HEK293 (cell line): ENCODE data around the gene FAM228B.
A peak's percentile ranks its signal among the peaks of the same experiment; 100 is the strongest.

Experiments
- KLF1 ChIP-seq: fragments of 450-650 bp; formaldehyde crosslinking; IDR thresholded peaks from 2 replicates; pipeline ENCODE4 v1.5.1; 2016; ENCODE audit warnings: missing biosample characterization, missing genetic modification characterization
- KLF10 ChIP-seq: fragments of 450-650 bp; IDR thresholded peaks from 2 replicates; pipeline ENCODE4 v1.5.1; 2018; ENCODE audit warnings: missing biosample characterization, mild to moderate bottlenecking, missing genetic modification characterization
- KLF16 ChIP-seq: fragments of 450-650 bp; formaldehyde crosslinking; IDR thresholded peaks from 2 replicates; pipeline ENCODE4 v1.5.1; 2017; ENCODE audit warnings: missing biosample characterization, missing genetic modification characterization
- KLF7 ChIP-seq: fragments of 450-650 bp; formaldehyde crosslinking; IDR thresholded peaks from 2 replicates; pipeline ENCODE4 v1.5.1; 2016; ENCODE audit warnings: missing biosample characterization, missing genetic modification characterization, borderline replicate concordance
- KLF9 ChIP-seq: fragments of 450-650 bp; formaldehyde crosslinking; IDR thresholded peaks from 2 replicates; pipeline ENCODE4 v1.5.1; 2016; ENCODE audit warnings: missing biosample characterization, missing genetic modification characterization, low read depth
- SP2 ChIP-seq: fragments of 450-650 bp; formaldehyde crosslinking; IDR thresholded peaks from 2 replicates; pipeline ENCODE4 v1.5.1; 2016; ENCODE audit warnings: missing biosample characterization, missing genetic modification characterization
- TRIM28 ChIP-seq: IDR thresholded peaks from 2 replicates; pipeline ENCODE4 v1.6.1; 2011; ENCODE audit warnings: low read length, control low read depth, borderline replicate concordance
- ZEB2 ChIP-seq: fragments of 450-650 bp; formaldehyde crosslinking; IDR thresholded peaks from 2 replicates; pipeline ENCODE4 v1.5.1; 2016; ENCODE audit warnings: missing biosample characterization, missing genetic modification characterization
- ZNF112 ChIP-seq: fragments of 450-650 bp; formaldehyde crosslinking; IDR thresholded peaks from 2 replicates; pipeline ENCODE4 v1.5.0; 2017; ENCODE audit warnings: missing biosample characterization, missing genetic modification characterization
- ZNF157 ChIP-seq: fragments of 450-650 bp; formaldehyde crosslinking; IDR thresholded peaks from 2 replicates; pipeline ENCODE4 v1.5.1; 2016; ENCODE audit warnings: missing biosample characterization, missing genetic modification characterization
- ZNF214 ChIP-seq: fragments of 450-650 bp; formaldehyde crosslinking; IDR thresholded peaks from 2 replicates; pipeline ENCODE4 v1.5.1; 2017; ENCODE audit warnings: missing biosample characterization, mild to moderate bottlenecking, missing genetic modification characterization, borderline replicate concordance
- ZNF324 ChIP-seq: fragments of 450-650 bp; formaldehyde crosslinking; IDR thresholded peaks from 2 replicates; pipeline ENCODE4 v1.5.1; 2016; ENCODE audit warnings: missing biosample characterization, missing genetic modification characterization
- ZNF350 ChIP-seq: fragments of 450-650 bp; formaldehyde crosslinking; IDR thresholded peaks from 2 replicates; pipeline ENCODE4 v1.5.0; 2017; ENCODE audit warnings: missing biosample characterization, mild to moderate bottlenecking, missing genetic modification characterization
- ZNF404 ChIP-seq: fragments of 450-650 bp; formaldehyde crosslinking; IDR thresholded peaks from 2 replicates; pipeline ENCODE4 v1.5.1; 2017; ENCODE audit warnings: missing biosample characterization, missing genetic modification characterization
- ZNF514 ChIP-seq: fragments of 450-650 bp; formaldehyde crosslinking; IDR thresholded peaks from 2 replicates; pipeline ENCODE4 v1.5.1; 2016; ENCODE audit warnings: missing biosample characterization, missing genetic modification characterization
- ZNF654 ChIP-seq: fragments of 450-650 bp; formaldehyde crosslinking; IDR thresholded peaks from 2 replicates; pipeline ENCODE4 v1.5.1; 2016; ENCODE audit warnings: low read depth, missing biosample characterization, missing genetic modification characterization
- ZNF830 ChIP-seq: fragments of 450-650 bp; IDR thresholded peaks from 2 replicates; pipeline ENCODE4 v1.5.0; 2018; ENCODE audit warnings: missing biosample characterization, missing genetic modification characterization, low read depth, mild to moderate bottlenecking, moderate library complexity
- ZNF843 ChIP-seq: fragments of 450-650 bp; formaldehyde crosslinking; IDR thresholded peaks from 2 replicates; pipeline ENCODE4 v1.5.1; 2016; ENCODE audit warnings: missing biosample characterization, missing genetic modification characterization
- TF ChIP-seq, protein P1 (sequence below): fragments of 450-650 bp; formaldehyde crosslinking; IDR thresholded peaks from 2 replicates; pipeline ENCODE4 v1.5.1; 2016; ENCODE audit warnings: missing biosample characterization, missing genetic modification characterization
- TF ChIP-seq, protein P2 (sequence below): fragments of 450-650 bp; formaldehyde crosslinking; IDR thresholded peaks from 2 replicates; pipeline ENCODE4 v1.5.1; 2016; ENCODE audit warnings: missing biosample characterization, missing genetic modification characterization
- TF ChIP-seq, protein P3 (sequence below): fragments of 450-650 bp; formaldehyde crosslinking; conservative IDR thresholded peaks from 2 replicates; pipeline ENCODE4 v1.5.1; 2016; ENCODE audit warnings: low read depth, missing biosample characterization, missing genetic modification characterization
- TF ChIP-seq, protein P4 (sequence below): fragments of 450-650 bp; formaldehyde crosslinking; IDR thresholded peaks from 2 replicates; pipeline ENCODE4 v1.5.1; 2016; ENCODE audit warnings: missing biosample characterization, missing genetic modification characterization
- TF ChIP-seq, protein P5 (sequence below): fragments of 450-650 bp; formaldehyde crosslinking; IDR thresholded peaks from 2 replicates; pipeline ENCODE4 v1.5.1; 2016; ENCODE audit warnings: missing biosample characterization, missing genetic modification characterization, borderline replicate concordance

The FAM228B gene

DNA sequence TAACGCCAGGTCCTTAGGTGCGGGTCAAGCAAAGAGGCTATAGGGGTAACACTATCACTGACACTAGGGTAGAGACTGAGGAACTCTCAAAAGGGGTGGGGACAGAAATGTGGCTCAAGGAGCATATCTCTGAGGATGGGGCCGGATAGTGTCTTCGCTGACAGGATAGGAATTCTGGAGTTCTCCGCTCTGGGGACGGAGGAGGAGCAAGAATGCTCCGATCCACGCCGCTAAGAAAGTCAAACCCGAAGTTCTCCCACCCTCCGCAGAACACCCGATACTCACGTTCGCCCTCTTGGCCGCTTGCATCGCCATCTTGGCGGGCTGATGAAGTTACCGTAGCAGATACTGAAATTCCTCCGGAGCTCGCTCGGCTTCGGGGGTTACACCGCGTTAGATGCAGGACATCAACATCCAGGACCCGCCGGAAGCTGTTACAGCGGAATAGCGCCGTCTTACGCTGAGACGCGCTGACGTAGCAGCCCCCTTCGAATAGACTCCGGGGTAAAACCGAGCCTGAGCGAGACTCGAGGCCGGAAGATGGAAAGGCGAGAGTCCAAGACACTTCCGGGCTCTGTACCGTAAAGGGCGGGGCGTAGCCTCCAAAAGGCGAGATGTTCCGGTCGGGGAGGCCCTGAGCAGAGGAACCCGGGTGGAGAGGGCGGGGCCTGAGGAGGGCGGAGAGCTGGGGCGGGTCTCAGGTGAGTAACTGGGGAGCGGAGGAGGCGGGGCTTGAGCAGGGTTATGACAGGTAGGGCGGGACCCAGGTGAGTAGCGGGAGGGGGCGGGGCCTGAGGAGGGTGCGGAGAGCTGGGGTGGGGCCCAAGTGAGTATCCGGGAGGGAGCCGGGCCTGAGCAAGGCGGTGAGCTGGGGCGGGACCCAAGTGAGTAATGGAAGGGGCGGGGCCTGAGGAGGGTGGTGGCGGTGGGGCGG lies 47.1 kb upstream of the FAM228B start, which contains the start of gene SF3B6 (continued):
- TF ChIP-seq SP2 (tag by site-specific recombination), result peak; percentile 90
- peak; percentile 89 for TF ChIP-seq ZEB2 (tag by site-specific recombination)
- TF ChIP-seq, protein P1, sequence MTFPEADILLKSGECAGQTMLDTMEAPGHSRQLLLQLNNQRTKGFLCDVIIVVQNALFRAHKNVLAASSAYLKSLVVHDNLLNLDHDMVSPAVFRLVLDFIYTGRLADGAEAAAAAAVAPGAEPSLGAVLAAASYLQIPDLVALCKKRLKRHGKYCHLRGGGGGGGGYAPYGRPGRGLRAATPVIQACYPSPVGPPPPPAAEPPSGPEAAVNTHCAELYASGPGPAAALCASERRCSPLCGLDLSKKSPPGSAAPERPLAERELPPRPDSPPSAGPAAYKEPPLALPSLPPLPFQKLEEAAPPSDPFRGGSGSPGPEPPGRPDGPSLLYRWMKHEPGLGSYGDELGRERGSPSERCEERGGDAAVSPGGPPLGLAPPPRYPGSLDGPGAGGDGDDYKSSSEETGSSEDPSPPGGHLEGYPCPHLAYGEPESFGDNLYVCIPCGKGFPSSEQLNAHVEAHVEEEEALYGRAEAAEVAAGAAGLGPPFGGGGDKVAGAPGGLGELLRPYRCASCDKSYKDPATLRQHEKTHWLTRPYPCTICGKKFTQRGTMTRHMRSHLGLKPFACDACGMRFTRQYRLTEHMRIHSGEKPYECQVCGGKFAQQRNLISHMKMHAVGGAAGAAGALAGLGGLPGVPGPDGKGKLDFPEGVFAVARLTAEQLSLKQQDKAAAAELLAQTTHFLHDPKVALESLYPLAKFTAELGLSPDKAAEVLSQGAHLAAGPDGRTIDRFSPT (tag by site-specific recombination), result no peak
- peak; percentile 74 for TF ChIP-seq ZNF843 (tag by site-specific recombination)
- TF ChIP-seq KLF7 (tag by site-specific recombination), result peak; percentile 65; the same call in 1 of the 2 replicates
- TF ChIP-seq KLF9 (tag by site-specific recombination), result peak; percentile 83
- TF ChIP-seq ZNF514, result no peak
- TF ChIP-seq ZNF112 (tag by site-specific recombination), result no peak
- peak; percentile 56; the same call in 1 of the 2 replicates for TF ChIP-seq KLF10 (tag by site-specific recombination)
- peak; percentile 80 for TF ChIP-seq ZNF324 (tag by site-specific recombination)
- no peak for TF ChIP-seq ZNF830 (tag by site-specific recombination)
- TF ChIP-seq, protein P2, sequence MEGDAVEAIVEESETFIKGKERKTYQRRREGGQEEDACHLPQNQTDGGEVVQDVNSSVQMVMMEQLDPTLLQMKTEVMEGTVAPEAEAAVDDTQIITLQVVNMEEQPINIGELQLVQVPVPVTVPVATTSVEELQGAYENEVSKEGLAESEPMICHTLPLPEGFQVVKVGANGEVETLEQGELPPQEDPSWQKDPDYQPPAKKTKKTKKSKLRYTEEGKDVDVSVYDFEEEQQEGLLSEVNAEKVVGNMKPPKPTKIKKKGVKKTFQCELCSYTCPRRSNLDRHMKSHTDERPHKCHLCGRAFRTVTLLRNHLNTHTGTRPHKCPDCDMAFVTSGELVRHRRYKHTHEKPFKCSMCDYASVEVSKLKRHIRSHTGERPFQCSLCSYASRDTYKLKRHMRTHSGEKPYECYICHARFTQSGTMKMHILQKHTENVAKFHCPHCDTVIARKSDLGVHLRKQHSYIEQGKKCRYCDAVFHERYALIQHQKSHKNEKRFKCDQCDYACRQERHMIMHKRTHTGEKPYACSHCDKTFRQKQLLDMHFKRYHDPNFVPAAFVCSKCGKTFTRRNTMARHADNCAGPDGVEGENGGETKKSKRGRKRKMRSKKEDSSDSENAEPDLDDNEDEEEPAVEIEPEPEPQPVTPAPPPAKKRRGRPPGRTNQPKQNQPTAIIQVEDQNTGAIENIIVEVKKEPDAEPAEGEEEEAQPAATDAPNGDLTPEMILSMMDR (tag by site-specific recombination), result 0 out of 2 replicates have a peak, but pooled peaks have one; percentile 32
- TF ChIP-seq ZNF404, result no peak
- no peak for TF ChIP-seq ZNF157 (tag by site-specific recombination)
- TF ChIP-seq, protein P3, sequence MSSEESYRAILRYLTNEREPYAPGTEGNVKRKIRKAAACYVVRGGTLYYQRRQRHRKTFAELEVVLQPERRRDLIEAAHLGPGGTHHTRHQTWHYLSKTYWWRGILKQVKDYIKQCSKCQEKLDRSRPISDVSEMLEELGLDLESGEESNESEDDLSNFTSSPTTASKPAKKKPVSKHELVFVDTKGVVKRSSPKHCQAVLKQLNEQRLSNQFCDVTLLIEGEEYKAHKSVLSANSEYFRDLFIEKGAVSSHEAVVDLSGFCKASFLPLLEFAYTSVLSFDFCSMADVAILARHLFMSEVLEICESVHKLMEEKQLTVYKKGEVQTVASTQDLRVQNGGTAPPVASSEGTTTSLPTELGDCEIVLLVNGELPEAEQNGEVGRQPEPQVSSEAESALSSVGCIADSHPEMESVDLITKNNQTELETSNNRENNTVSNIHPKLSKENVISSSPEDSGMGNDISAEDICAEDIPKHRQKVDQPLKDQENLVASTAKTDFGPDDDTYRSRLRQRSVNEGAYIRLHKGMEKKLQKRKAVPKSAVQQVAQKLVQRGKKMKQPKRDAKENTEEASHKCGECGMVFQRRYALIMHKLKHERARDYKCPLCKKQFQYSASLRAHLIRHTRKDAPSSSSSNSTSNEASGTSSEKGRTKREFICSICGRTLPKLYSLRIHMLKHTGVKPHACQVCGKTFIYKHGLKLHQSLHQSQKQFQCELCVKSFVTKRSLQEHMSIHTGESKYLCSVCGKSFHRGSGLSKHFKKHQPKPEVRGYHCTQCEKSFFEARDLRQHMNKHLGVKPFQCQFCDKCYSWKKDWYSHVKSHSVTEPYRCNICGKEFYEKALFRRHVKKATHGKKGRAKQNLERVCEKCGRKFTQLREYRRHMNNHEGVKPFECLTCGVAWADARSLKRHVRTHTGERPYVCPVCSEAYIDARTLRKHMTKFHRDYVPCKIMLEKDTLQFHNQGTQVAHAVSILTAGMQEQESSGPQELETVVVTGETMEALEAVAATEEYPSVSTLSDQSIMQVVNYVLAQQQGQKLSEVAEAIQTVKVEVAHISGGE (tag by site-specific recombination), result peak; percentile 99
- TF ChIP-seq, protein P4, sequence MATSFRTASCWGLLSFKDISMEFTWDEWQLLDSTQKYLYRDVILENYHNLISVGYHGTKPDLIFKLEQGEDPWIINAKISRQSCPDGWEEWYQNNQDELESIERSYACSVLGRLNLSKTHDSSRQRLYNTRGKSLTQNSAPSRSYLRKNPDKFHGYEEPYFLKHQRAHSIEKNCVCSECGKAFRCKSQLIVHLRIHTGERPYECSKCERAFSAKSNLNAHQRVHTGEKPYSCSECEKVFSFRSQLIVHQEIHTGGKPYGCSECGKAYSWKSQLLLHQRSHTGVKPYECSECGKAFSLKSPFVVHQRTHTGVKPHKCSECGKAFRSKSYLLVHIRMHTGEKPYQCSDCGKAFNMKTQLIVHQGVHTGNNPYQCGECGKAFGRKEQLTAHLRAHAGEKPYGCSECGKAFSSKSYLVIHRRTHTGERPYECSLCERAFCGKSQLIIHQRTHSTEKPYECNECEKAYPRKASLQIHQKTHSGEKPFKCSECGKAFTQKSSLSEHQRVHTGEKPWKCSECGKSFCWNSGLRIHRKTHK (tag by site-specific recombination), result no peak
- no peak for TF ChIP-seq ZNF654 (tag by site-specific recombination)
- no peak for TF ChIP-seq ZNF214 (tag by site-specific recombination)
- TF ChIP-seq, protein P5, sequence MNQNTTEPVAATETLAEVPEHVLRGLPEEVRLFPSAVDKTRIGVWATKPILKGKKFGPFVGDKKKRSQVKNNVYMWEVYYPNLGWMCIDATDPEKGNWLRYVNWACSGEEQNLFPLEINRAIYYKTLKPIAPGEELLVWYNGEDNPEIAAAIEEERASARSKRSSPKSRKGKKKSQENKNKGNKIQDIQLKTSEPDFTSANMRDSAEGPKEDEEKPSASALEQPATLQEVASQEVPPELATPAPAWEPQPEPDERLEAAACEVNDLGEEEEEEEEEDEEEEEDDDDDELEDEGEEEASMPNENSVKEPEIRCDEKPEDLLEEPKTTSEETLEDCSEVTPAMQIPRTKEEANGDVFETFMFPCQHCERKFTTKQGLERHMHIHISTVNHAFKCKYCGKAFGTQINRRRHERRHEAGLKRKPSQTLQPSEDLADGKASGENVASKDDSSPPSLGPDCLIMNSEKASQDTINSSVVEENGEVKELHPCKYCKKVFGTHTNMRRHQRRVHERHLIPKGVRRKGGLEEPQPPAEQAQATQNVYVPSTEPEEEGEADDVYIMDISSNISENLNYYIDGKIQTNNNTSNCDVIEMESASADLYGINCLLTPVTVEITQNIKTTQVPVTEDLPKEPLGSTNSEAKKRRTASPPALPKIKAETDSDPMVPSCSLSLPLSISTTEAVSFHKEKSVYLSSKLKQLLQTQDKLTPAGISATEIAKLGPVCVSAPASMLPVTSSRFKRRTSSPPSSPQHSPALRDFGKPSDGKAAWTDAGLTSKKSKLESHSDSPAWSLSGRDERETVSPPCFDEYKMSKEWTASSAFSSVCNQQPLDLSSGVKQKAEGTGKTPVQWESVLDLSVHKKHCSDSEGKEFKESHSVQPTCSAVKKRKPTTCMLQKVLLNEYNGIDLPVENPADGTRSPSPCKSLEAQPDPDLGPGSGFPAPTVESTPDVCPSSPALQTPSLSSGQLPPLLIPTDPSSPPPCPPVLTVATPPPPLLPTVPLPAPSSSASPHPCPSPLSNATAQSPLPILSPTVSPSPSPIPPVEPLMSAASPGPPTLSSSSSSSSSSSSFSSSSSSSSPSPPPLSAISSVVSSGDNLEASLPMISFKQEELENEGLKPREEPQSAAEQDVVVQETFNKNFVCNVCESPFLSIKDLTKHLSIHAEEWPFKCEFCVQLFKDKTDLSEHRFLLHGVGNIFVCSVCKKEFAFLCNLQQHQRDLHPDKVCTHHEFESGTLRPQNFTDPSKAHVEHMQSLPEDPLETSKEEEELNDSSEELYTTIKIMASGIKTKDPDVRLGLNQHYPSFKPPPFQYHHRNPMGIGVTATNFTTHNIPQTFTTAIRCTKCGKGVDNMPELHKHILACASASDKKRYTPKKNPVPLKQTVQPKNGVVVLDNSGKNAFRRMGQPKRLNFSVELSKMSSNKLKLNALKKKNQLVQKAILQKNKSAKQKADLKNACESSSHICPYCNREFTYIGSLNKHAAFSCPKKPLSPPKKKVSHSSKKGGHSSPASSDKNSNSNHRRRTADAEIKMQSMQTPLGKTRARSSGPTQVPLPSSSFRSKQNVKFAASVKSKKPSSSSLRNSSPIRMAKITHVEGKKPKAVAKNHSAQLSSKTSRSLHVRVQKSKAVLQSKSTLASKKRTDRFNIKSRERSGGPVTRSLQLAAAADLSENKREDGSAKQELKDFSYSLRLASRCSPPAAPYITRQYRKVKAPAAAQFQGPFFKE (tag by site-specific recombination), result no peak
- peak; percentile 46 for TF ChIP-seq KLF1 (tag by site-specific recombination)
- no peak for TF ChIP-seq ZNF350 (tag by site-specific recombination)
- TF ChIP-seq KLF16 (tag by site-specific recombination), result peak; percentile 81
- TF ChIP-seq TRIM28, result peak; percentile 79; the same call in 1 of the 2 replicates
